GM13977 (cell line): ENCODE measurements around the gene NDRG3.

Source experiments
- DNase-seq: peaks from one replicate; pipeline ENCODE4 v3.0.0; 2012; ENCODE audit warnings: low spot score
- CTCF ChIP-seq: IDR thresholded peaks from 2 replicates; pipeline ENCODE4 v1.5.1; 2012; ENCODE audit warnings: mild to moderate bottlenecking, control low read depth; ENCODE audit not compliant: insufficient read depth; ENCODE audit errors: extremely low read depth, missing control alignments
- in situ Hi-C: fragments of 300-500 bp; cut with MboI; formaldehyde crosslinking; loops from one replicate; pipeline ENCODE4 v1.12.0; 2022; ENCODE audit warnings: low sequenced_read_pairs, low pct_unique_long_range_greater_than_20kb, mixed read lengths, inconsistent platforms; ENCODE audit not compliant: unreplicated experiment

Gene NDRG3

GRCh38 chr20:36741072-36741471, 4.8 kb downstream of the NDRG3 start:
- in situ Hi-C loops: no loop called here
- no peak for TF ChIP-seq CTCF
- no peak for DNase-seq

DNA sequence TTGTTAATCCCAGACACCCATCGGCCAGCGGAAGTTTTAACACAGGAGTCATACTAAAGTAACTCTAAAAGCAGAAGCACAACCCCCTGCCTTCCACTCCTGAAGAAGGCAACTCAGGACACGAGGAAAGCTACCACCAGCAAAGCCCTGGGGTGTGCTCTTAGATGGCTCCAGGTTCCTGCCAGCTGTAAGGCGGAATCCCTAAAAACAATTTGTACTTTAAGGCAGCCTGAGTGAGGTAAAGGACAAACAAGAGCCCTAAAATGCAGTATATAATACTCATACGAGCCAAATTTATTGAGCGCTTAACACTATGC, 8.7 kb downstream of the NDRG3 start:
- in situ Hi-C loops: no loop called here
- no peak for TF ChIP-seq CTCF
- no peak for DNase-seq

GRCh38 chr20:36736451-36737182, 9.3 kb downstream of the NDRG3 start:
- DNase-seq: no peak
- TF ChIP-seq CTCF: no peak
- in situ Hi-C loops: no loop called here

DNA sequence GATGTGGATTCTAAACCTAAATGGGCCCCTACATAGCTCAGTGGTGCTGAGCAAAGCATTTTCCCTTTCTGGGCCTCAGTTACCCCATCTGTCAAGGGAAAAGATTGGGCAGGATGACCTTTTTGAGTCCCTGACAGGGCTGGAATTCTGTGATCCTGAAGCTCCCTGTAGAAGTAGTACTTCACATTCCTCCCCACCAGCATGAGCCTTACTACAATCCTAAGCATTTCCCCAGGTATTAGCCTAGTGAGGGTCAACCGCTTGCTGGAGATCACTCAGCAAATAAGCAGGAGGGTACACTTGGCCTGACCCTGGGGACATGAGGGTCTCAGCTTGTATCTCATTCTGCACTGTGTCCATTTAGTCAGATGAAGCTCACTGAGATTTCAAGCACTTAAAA, 13.4 kb downstream of the NDRG3 start:
- no peak for DNase-seq
- TF ChIP-seq CTCF: no peak
- in situ Hi-C loops: no loop called here

DNA sequence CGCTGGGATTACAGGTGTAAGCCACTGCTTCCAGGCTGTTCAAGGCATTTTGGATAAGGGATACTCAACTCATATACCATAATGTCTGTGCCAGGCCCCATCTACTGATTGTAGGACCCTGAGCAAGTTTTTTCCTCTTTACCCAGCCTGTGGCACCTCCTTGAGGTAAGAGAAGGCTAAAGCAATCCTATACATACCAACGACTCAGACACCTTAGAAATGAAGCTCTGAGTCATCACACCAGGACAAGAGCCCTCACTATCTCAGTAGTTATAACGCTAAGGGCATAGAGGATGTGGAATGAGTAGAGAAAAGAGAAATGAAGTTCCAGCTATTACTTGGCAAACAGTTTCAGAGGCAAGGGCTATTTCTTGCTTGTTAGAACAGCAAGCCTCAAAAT, 16.9 kb downstream of the NDRG3 start:
- in situ Hi-C loops: no loop called here
- TF ChIP-seq CTCF: peak; percentile 17
- peak; percentile 40 for DNase-seq

- no peak for DNase-seq
- TF ChIP-seq CTCF: no peak
- in situ Hi-C loops: no loop called here
Measured at GRCh38 chr20:36726168-36726567, 19.7 kb downstream of the NDRG3 start.
